GM21447 (cell line): ENCODE measurements around the gene TAF15.

Experiments
- ATAC-seq: cut with Tn5 transposase; IDR thresholded peaks from one replicate; pipeline ENCODE4 v1.9.1; 2021; ENCODE audit not compliant: unreplicated experiment

Gene TAF15

DNA sequence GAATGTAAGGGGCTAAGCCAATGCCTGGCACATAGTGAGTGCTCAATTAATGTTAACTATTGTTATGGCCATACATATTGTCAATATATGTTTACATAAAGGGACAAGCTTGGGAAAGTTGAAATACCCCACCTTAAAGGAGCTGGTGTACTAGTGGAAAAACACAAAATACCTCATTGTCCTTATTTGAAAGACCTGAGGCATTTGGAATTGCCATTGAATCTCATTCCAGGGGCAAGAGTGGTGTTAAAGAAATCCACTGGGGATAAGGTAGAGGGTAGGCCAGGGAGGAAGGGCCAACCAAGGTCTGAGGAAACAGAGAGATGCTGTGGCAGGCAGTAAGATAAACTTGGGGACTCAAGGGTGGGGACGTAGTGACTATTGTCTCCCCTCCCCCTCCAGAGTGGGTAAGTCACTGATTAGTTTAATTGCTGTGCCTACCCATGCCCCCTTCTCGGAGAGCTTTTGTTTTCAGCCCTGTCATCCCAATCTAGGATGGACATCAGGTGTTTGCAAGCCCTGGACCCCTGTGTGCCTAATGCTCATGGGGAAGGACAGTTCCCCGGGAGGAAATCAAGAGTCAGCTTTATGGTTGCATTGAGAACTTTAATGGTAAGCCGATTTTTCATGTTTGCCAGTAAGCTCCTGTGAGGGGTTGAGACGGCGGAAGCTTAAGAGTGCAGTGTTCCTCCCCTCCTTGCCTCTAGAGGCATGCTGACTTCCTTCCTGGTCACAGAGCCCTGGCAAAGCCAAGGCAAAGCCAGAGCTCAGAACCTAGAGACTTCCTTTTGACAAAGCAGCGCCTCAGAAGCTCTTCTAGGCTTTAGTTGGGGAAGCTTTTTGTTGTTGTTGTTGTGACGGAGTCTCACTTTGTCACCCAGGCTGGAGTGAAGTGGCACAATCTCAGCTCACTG, 61.9 kb downstream of the TAF15 start:
- ATAC-seq, result no peak

- ATAC-seq, result no peak
These were observed 63.1 kb downstream of the TAF15 start for GRCh38 chr17:35872196-35872980.

DNA sequence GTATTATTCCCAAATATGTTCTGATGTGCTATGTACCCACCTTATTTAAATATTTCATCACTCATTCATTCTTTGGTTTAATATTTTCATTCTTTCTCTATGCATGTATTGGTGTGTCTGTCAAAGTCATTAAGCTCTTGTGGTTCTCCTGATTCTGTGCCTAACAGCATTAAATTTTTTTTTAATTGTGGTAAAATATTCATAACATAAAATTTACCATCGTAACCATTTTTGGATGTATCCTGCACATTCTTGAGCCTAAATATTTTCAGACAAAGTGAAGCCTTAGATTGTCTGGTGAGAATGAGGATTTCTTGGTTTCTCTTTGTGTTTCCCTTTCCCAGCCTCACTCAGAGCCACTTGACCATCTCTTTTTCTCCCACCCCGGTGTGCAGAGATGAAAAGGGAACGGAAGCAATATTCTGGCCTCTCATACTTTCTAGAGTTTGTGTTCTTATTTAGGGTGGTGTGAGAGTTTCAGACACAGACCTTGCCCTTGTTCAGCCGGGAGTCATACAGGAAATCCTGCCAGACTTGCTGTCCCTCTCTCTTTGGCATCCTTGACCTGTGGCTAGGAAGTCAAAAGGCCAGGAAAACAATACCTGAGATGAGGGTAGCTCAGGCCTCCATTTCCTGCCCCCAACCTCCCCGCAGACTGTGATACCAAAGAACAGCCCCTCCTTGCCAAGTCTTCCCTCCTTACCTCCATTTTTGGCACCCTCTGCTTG, 66.0 kb downstream of the TAF15 start:
- no peak for ATAC-seq

DNA sequence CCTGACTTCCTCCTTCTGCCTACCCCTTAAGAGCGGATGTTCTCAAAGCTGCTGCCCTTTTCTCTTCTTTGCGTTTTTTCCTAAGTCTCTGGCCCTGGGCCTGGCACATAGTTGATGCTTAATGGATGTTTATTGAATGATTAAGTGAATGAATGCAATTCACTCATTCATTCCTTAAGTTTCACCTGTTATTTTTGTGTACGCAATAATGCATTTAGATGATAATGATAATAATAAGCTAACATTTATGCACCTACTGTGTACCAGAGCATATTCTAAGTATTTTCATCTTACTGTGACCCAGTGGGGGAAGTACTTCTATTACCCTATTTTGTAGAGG, 66.5 kb downstream of the TAF15 start:
- no peak for ATAC-seq

GRCh38 chr17:35876534-35876933, 67.2 kb downstream of the TAF15 start:
- ATAC-seq, result no peak

- ATAC-seq, result no peak
These were observed 68.2 kb downstream of the TAF15 start for GRCh38 chr17:35877345-35878029.

DNA sequence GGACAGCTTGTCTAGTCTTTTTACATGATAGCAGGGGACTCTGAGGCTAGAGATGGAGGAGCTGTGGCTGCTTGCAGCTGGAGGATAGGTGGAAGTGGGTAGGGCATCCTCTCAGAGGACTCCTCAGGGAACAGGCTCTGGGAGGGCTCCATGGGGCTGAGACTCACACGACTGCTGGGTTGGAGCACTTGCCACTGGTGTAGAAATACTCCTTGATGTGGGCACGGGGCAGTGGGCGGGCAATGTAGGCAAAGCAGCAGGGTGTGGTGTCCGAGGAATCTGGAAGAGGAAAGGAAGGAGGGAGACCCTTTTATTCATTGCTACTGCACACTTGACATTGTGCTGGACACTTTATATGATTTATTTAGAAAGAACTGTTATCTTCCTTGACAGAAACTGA, 69.1 kb downstream of the TAF15 start:
- ATAC-seq, result no peak

- peak; percentile 87 for ATAC-seq
These were observed 70.7 kb downstream of the TAF15 start, which contains the start of gene CCL5 for GRCh38 chr17:35879773-35880654. Gene CCL5 (minus strand): TSS chr17:35880360.

- no peak for ATAC-seq
These were observed 80.0 kb downstream of the TAF15 start for GRCh38 chr17:35889241-35889640.

DNA sequence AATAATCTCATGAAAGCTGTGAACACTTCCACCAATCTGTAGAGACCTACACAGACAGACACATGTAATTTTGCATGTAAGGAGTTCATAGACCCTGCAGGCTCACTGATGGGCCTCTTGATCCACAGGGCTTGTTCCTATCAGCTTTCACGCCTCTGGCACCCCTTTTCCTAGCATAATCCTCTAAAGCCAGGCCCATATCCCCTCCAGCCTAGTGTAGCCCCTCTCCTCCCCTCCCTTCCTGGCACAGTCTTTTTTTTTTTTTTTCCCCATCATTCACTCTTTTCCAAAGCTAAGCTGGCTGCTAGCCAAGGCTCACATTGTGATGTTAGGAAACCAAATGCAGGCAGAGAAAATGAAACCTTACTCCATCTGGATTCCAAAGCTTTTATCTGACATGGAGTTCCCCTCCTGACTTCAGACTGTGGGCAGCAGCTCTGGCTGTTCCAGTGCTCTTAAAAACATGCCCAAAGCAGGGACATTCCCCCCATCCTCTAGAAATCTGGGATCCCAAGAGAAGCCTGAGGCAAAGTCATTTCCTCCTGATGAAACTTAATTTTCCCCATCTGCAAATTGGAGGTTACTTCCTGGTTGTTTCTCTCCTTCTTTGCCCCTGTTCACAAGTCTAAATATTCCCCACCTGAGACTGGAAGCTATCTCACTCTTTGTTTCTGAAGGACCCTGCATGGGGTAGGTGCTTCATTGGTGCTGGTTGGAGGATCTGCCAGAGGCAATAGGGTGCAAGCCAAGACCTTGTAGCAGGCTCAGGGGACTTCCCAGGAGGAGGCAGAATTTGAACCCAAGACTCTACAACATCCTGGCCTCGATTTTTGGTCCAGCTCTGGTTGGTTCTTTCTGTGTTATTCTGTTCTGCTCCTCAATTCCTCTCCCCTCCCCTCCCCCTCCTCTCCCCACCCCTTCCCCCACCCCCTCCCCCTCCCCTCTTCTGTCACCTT, 80.8 kb downstream of the TAF15 start:
- no peak for ATAC-seq

- peak; percentile 51 for ATAC-seq
These were observed 81.5 kb downstream of the TAF15 start for GRCh38 chr17:35890774-35891155.

GRCh38 chr17:35891269-35891668, 82.0 kb downstream of the TAF15 start:
- ATAC-seq, result no peak

- no peak for ATAC-seq
These were observed 83.1 kb downstream of the TAF15 start for GRCh38 chr17:35892091-35893035.

DNA sequence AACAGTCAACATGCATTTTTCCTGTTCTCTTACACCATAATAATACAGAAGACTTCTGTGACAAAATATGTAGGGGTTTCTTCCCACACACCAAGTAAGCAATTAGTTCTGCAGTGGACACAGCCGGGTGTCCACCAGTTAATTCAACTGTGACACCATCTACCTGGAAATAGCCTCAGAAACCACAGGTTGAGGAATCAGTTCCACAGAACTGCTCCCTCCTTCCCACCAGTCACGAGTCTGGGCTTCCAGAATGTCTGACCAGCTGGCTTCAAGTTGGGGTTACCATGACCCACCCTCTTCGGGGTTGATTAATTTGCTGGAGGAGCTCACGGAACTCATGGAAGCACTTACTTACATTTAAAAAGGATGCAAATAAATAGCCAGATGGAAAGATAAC, 84.5 kb downstream of the TAF15 start:
- no peak for ATAC-seq

DNA sequence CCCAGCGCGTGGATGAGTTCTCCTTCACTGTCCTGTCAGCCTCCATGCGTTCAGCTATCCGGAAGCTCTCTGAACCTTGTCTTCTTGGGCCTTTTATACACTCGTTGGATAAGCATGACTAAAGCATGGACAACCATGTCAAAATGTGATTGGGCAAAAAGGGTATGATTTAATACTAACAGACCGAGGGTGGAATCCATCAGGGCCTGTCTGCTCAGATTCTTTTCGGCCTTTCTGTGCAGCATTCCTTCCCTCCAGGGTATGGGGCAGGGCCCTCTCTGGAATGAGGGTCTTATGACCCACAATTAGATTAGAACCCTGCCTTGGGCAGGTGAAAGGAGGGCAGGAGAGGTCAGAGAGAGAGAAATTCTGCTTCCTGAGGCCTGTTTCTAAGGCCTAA, 84.9 kb downstream of the TAF15 start:
- ATAC-seq, result no peak

DNA sequence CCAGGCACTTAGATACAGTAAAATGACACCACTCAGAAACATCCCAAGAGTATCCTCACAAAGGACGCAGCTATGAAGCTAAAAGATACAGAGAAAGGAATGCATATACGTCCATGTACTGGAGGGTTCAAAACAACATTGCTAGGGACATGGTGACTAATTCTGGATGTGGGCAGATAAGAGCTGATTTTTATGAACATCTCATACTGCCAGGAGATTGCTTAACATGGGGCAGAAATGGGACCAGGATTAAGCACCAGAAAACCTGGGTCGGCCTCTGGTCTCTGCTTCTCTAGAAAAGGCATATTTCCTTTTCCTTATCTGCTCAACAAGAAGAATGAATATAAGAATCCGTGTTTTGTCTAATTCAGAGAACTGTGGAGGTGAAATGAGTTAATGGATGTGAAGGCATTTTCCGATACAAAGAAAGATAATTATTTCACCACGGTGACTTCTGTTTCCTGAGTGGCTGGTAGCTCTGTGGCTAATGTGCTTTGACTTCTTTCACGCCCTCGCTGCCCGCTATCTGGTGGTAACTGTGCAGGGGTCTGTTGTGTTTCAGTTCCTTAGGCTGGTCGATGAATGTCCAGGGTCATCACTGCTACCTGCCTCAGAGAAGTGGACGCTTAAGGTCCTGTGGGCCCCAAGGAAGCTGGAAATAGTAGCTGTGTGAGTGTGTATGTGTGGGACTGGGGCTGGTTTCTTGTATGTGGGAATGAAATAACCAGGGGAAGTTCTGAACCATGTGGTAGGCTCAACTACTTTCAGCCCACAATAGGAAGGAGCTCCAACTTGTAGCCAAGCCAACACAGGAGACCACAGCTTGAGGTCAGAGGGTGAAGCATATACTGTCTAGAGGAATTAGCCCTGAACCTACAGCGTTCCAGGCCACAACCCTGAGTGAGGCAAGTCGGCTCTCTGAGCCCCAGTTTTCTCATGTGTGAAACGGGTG, 86.6 kb downstream of the TAF15 start:
- ATAC-seq, result peak; percentile 70
